Mucosa of rectum (tissue), 2 donors: ENCODE data around the gene NEK1.
A peak's percentile ranks its signal among the peaks of the same experiment; 100 is the strongest.

ENCODE experiments used
- H3K27ac ChIP-seq, 2 donors: one replicate each; pipeline ENCODE4 v1.7.0; 2013; ENCODE audit warnings: inconsistent platforms in 2 of 2, low read depth in 2 of 2, low read length in 2 of 2
- H3K27me3 ChIP-seq, 2 donors: one replicate each; pipeline ENCODE4 v1.7.0; 2013; ENCODE audit warnings: low read length in 2 of 2; ENCODE audit not compliant: control insufficient read depth in 2 of 2, insufficient read depth in 2 of 2
- H3K36me3 ChIP-seq, 2 donors: one replicate each; pipeline ENCODE4 v1.7.0; 2013; ENCODE audit warnings: low read length in 2 of 2; ENCODE audit not compliant: control insufficient read depth in 2 of 2, insufficient read depth in 2 of 2
- H3K4me1 ChIP-seq, 2 donors: one replicate each; pipeline ENCODE4 v1.7.0; 2013; ENCODE audit warnings: low read length in 2 of 2, mild to moderate bottlenecking in 1 of 2; ENCODE audit not compliant: control insufficient read depth in 2 of 2, insufficient read depth in 2 of 2
- H3K4me3 ChIP-seq, 2 donors: one replicate each; pipeline ENCODE4 v1.7.0; 2013; ENCODE audit warnings: low read length in 2 of 2
- H3K9ac ChIP-seq, 2 donors: one replicate each; pipeline ENCODE4 v1.7.0; 2013; ENCODE audit warnings: low read length in 2 of 2, low read depth in 1 of 2, mild to moderate bottlenecking in 1 of 2
- H3K9me3 ChIP-seq, 2 donors: one replicate each; pipeline ENCODE4 v1.7.0; 2013; ENCODE audit warnings: low read length in 2 of 2; ENCODE audit not compliant: control insufficient read depth in 2 of 2
- donor health status: healthy.
- donor health status: Normal muscosa, but diverticular disease.

Gene NEK1

GRCh38 chr4:169652535-169652934 is 40.2 kb upstream of the NEK1 start:
- Histone ChIP-seq H3K4me1 (peaks cover 11 to 18% of the 10 kb centered on the region in 2 donors), H3K27ac (no peak overlapping the region), H3K9ac (no peak overlapping the region), H3K4me3 (no peak overlapping the region), H3K36me3 (no peaks in the 10 kb centered on the region), H3K27me3 (no peaks in the 10 kb centered on the region), H3K9me3 (no peaks in the 10 kb centered on the region)

DNA sequence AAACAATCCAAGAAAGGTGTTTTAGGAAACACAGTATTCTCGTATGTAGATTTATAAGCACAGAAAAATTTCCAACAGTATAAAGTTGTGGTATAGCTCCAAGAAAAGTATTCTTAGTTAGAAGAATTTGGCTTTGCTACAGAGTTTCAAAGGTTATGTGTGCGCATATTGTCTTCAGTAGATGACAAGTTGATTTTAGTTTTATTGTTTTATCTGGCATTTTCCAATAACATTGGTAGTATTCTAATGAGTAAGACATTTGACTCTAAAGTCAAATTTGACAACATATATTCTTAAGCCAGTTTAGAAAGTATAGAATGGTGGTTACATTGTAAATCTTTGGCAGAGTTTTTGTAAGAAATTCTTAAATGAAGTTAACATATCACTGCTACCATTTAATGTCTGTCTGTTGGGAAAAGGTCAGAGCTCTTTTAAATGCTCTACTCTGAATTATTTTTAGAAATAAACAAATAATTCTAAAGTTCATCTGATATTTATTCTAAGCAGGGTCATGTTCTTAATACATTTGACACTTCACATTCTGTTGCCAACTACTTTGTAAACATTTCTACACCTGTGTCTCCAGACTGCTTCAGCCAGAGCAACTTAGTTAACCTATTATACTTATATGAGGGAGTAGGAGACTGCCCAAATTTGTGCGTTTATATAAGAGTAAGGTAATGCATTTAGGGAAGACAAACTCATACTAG is 38.0 kb upstream of the NEK1 start:
- Histone ChIP-seq H3K4me3 (no peak overlapping the region), H3K9me3 (no peaks in the 10 kb centered on the region), H3K36me3 (no peaks in the 10 kb centered on the region), H3K27me3 (no peaks in the 10 kb centered on the region), H3K27ac (peak overlapping the region in 1 of 2 donors; percentile 29), H3K4me1 (peaks cover 8 to 16% of the 10 kb centered on the region in 2 donors), H3K9ac (no peak overlapping the region)

GRCh38 chr4:169649545-169650226 is 37.3 kb upstream of the NEK1 start:
- Histone ChIP-seq H3K27ac (no peak overlapping the region), H3K9ac (no peak overlapping the region), H3K9me3 (no peaks in the 10 kb centered on the region), H3K36me3 (no peaks in the 10 kb centered on the region), H3K4me1 (peaks cover 10 to 19% of the 10 kb centered on the region in 2 donors), H3K27me3 (no peaks in the 10 kb centered on the region), H3K4me3 (no peak overlapping the region)

DNA sequence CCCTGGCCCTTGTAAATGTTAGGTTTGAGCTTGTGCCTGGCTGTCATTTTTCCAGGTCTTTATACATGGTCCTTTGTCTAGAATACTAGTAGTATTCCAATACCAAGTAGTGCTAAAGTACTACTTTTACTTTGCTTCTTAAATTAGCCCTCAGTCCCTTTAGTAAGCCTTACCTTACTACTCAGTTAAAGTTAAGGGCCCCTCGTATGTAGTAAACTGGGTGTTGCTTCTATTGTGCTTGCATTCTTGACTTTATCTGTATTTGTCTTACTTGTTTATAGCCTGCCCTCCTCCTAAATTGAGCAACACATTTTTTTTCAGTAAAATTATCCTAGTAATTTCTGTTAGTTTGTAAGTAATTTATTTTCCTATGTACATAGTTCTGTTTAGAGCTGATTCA is 33.2 kb upstream of the NEK1 start:
- Histone ChIP-seq H3K36me3 (peaks cover 0 to 6% of the 10 kb centered on the region in 2 donors), H3K4me1 (peaks cover 13 to 21% of the 10 kb centered on the region in 2 donors), H3K4me3 (no peak overlapping the region), H3K9ac (no peak overlapping the region), H3K9me3 (no peaks in the 10 kb centered on the region), H3K27ac (peak overlapping the region in 1 of 2 donors; percentile 20), H3K27me3 (no peaks in the 10 kb centered on the region)

- H3K27ac ChIP-seq, result peak overlapping the region; percentile 44 to 48
- H3K9me3 ChIP-seq, result no peaks in the 10 kb centered on the region
- H3K4me3 ChIP-seq, result no peak overlapping the region
- H3K9ac ChIP-seq, result no peak overlapping the region
- H3K4me1 ChIP-seq, result peaks cover 11 to 15% of the 10 kb centered on the region in 2 donors
- no peaks in the 10 kb centered on the region for H3K27me3 ChIP-seq
- peaks cover 4 to 6% of the 10 kb centered on the region in 2 donors for H3K36me3 ChIP-seq
Measured at GRCh38 chr4:169644802-169645201, 32.4 kb upstream of the NEK1 start.

- Histone ChIP-seq H3K27ac (peak overlapping the region in 1 of 2 donors; percentile 6), H3K4me1 (peaks cover 6 to 13% of the 10 kb centered on the region in 2 donors), H3K4me3 (no peak overlapping the region), H3K27me3 (no peaks in the 10 kb centered on the region), H3K36me3 (peaks cover 14 to 24% of the 10 kb centered on the region in 2 donors), H3K9ac (no peak overlapping the region), H3K9me3 (no peaks in the 10 kb centered on the region)
Measured at GRCh38 chr4:169640261-169640870, 28.0 kb upstream of the NEK1 start.

DNA sequence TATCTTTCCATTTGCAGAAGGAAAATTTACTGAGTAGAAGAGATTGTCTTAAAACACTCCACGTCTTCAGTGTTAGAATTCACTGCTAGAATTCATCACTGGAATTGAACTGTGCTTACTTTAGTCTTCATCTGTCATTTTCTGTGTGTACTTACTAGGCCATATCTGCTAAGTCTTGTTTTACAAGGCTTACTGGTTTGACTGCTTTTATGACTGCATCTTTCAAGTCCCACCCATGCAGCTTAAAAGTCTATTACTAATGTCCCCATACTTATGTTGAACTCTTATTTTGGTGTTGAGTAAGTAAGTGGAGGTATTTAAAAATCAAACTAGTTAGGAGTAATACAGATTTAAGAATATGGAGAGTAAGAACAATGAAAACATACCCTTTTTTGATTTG is 22.6 kb upstream of the NEK1 start:
- Histone ChIP-seq H3K4me1 (peaks cover 6 to 16% of the 10 kb centered on the region in 2 donors), H3K36me3 (peaks cover 12 to 18% of the 10 kb centered on the region in 2 donors), H3K9me3 (no peaks in the 10 kb centered on the region), H3K9ac (no peak overlapping the region), H3K27ac (peak overlapping the region in 1 of 2 donors; percentile 7), H3K4me3 (no peak overlapping the region), H3K27me3 (no peaks in the 10 kb centered on the region)

GRCh38 chr4:169632896-169633295 is 20.5 kb upstream of the NEK1 start:
- Histone ChIP-seq H3K9me3 (no peaks in the 10 kb centered on the region), H3K36me3 (peaks cover 0 to 7% of the 10 kb centered on the region in 2 donors), H3K9ac (no peak overlapping the region), H3K4me3 (no peak overlapping the region), H3K27ac (no peak overlapping the region), H3K27me3 (no peaks in the 10 kb centered on the region), H3K4me1 (peaks cover 6 to 16% of the 10 kb centered on the region in 2 donors)

DNA sequence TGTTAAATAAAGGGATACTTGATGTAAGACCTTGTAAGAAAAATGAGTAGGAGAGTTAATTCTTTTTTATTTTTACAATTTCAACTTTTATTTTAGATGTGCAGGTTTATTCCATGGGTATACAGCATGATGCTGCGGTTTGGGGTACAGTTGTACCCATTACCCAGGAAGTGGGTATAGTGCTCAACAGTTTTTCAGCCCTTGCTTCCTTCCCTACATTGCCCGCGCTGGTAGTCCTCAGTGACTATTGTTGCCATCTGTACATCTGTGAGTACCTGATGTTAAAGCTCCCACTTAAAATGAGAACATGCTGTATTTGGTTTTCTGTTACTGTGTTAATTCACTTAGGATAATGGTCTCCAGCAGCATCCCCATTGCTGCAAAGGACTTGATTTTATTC is 17.7 kb upstream of the NEK1 start:
- no peak overlapping the region for H3K27ac ChIP-seq
- H3K9ac ChIP-seq, result no peak overlapping the region
- H3K4me3 ChIP-seq, result no peak overlapping the region
- H3K36me3 ChIP-seq, result no peaks in the 10 kb centered on the region
- H3K9me3 ChIP-seq, result no peaks in the 10 kb centered on the region
- H3K27me3 ChIP-seq, result no peaks in the 10 kb centered on the region
- peaks cover 6 to 11% of the 10 kb centered on the region in 2 donors for H3K4me1 ChIP-seq

GRCh38 chr4:169628579-169628978 is 16.2 kb upstream of the NEK1 start:
- H3K4me3 ChIP-seq, result no peak overlapping the region
- H3K4me1 ChIP-seq, result peaks cover 2 to 4% of the 10 kb centered on the region in 2 donors
- H3K36me3 ChIP-seq, result no peaks in the 10 kb centered on the region
- H3K9ac ChIP-seq, result no peak overlapping the region
- H3K27me3 ChIP-seq, result no peaks in the 10 kb centered on the region
- no peaks in the 10 kb centered on the region for H3K9me3 ChIP-seq
- H3K27ac ChIP-seq, result no peak overlapping the region
